ENCODE measurements around the gene CARD19. TPM values are rescaled to one million over a fixed set of nuclear protein-coding genes. Genes with fewer than 3 reads are reported as not detected.

CARD19 gene
- total RNA-seq, 1 donor from 2014 or later: 63.3 TPM

DNA sequence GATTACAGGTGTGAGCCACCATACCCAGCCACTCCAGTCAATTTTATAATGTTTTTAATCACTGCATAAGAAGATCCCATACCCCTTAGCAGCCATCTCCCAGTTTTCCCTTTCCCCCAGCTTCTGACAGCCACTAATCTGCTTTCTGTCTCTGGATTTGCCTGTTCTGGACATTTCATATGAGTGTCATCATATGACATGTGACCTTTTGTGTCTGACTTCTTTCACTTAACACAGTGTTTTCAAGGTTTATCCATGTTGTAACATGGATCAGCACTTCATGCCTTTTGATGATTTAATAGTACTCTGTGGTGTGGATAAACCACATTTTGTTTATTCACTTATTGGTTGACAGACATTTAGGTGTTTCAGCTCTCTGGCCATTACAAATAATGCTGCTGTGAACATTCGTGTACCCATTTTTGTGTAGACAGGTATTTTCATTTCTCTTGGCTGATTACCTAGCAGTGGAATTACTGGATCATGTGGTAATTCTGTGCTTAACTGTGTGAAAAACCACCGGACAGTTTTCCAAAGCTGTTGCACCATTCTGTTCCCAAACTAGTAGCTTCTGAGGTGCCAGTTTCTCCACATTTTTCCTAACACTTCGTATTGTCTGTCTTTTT, 28.9 kb upstream of the CARD19 start:
- TF ChIP-seq POLR2AphosphoS5 (IDR thresholded peaks at IDR 0.05; ENCODE audit: insufficient read depth in 1 of 2, low read depth in 1 of 2): no peak
- no peak for TF ChIP-seq POLR2A (IDR thresholded peaks at IDR 0.05)
- no peak for TF ChIP-seq CTCF (IDR thresholded peaks at IDR 0.05)
- intact Hi-C loops (cut with DNase I): no loop called here
- Histone ChIP-seq H3K36me3 (no peaks in the 10 kb centered on the region), H3K27me3 (no peaks in the 10 kb centered on the region), H3K4me3 (no peak overlapping the region), H3K4me1 (peaks cover 11% of the 10 kb centered on the region), H3K27ac (no peak overlapping the region), H3K9me3 (no peaks in the 10 kb centered on the region)
- no peak for DNase-seq (ENCODE audit: extremely low spot score in 2 of 2)

GRCh38 chr9:93068956-93069355, 27.1 kb upstream of the CARD19 start:
- Histone ChIP-seq H3K27me3 (no peaks in the 10 kb centered on the region), H3K27ac (no peak overlapping the region), H3K4me1 (peaks cover 20% of the 10 kb centered on the region), H3K36me3 (no peaks in the 10 kb centered on the region), H3K9me3 (no peaks in the 10 kb centered on the region), H3K4me3 (no peak overlapping the region)
- no peak for TF ChIP-seq CTCF (IDR thresholded peaks at IDR 0.05)
- intact Hi-C loops (cut with DNase I): no loop called here
- DNase-seq (ENCODE audit: extremely low spot score in 2 of 2): no peak

- intact Hi-C loops (cut with DNase I): no loop called here
- Histone ChIP-seq H3K36me3 (no peaks in the 10 kb centered on the region), H3K27me3 (no peaks in the 10 kb centered on the region), H3K27ac (peak overlapping the region; percentile 62), H3K4me3 (no peak overlapping the region), H3K9me3 (no peaks in the 10 kb centered on the region), H3K4me1 (peaks cover 15% of the 10 kb centered on the region)
- DNase-seq (ENCODE audit: extremely low spot score in 2 of 2): no peak
- TF ChIP-seq CTCF (IDR thresholded peaks at IDR 0.05) (no peak), POLR2AphosphoS5 (IDR thresholded peaks at IDR 0.05; ENCODE audit: insufficient read depth in 1 of 2, low read depth in 1 of 2) (no peak), POLR2A (IDR thresholded peaks at IDR 0.05) (no peak)
Observed at GRCh38 chr9:93071464-93071863, 24.6 kb upstream of the CARD19 start.

DNA sequence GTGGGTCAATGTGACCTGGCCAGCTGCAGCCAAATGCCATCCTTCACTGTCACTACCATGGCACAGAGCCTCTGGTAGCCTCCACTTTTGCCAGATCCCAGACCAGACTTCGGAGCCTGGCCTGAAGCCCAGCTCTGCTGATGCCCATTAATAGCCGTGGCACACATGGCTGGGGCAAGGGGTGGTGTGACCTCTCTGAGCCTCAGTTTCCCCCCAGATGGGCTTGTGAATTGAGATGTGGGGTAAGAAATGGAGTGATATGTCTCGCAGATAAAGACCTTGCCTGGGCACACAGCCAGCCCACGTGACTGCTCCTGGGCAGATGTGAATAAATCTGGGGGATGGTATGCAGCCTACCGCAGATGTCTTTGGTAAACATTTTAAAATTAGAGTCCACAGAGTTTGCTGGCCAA, 23.6 kb upstream of the CARD19 start:
- Histone ChIP-seq H3K36me3 (no peaks in the 10 kb centered on the region), H3K27ac (peak overlapping the region; percentile 62), H3K27me3 (no peaks in the 10 kb centered on the region), H3K9me3 (no peaks in the 10 kb centered on the region), H3K4me1 (peaks cover 15% of the 10 kb centered on the region), H3K4me3 (no peak overlapping the region)
- DNase-seq (ENCODE audit: extremely low spot score in 2 of 2): no peak
- intact Hi-C loops (cut with DNase I): no loop called here
- no peak for TF ChIP-seq CTCF (IDR thresholded peaks at IDR 0.05)
- peak in 1 of 2 donors; percentile 70 for TF ChIP-seq POLR2AphosphoS5 (IDR thresholded peaks at IDR 0.05; ENCODE audit: insufficient read depth in 1 of 2, low read depth in 1 of 2)

GRCh38 chr9:93076101-93076791, 19.8 kb upstream of the CARD19 start:
- no peak for DNase-seq (ENCODE audit: extremely low spot score in 2 of 2)
- no peaks in the 10 kb centered on the region for H3K27me3 ChIP-seq
- peaks cover 15% of the 10 kb centered on the region for H3K4me1 ChIP-seq
- intact Hi-C loops (cut with DNase I): no loop called here
- H3K9me3 ChIP-seq: no peaks in the 10 kb centered on the region
- H3K27ac ChIP-seq: no peak overlapping the region
- H3K36me3 ChIP-seq: no peaks in the 10 kb centered on the region
- no peak overlapping the region for H3K4me3 ChIP-seq
- no peak for TF ChIP-seq POLR2A (IDR thresholded peaks at IDR 0.05)
- TF ChIP-seq CTCF (IDR thresholded peaks at IDR 0.05): no peak
- no peak for TF ChIP-seq POLR2AphosphoS5 (IDR thresholded peaks at IDR 0.05; ENCODE audit: insufficient read depth in 1 of 2, low read depth in 1 of 2)
